SH-SY5Y (cell line): ENCODE data around the gene WWOX.

Source experiments
- GATA2 ChIP-seq: IDR thresholded peaks from 2 replicates; pipeline ENCODE4 v1.6.1; 2011; ENCODE audit warnings: mild to moderate bottlenecking, low read depth, low read length
- GATA3 ChIP-seq: IDR thresholded peaks from 2 replicates; pipeline ENCODE4 v1.6.1; 2011; ENCODE audit warnings: low read depth, mild to moderate bottlenecking, low read length, moderate library complexity

WWOX gene

GRCh38 chr16:79191933-79192332 is 1092.5 kb downstream of the WWOX start:
- TF ChIP-seq GATA2 (no peak), GATA3 (no peak)

GRCh38 chr16:79192904-79193303 is 1093.5 kb downstream of the WWOX start:
- TF ChIP-seq GATA2 (no peak), GATA3 (no peak)

- TF ChIP-seq GATA2 (no peak), GATA3 (no peak)
Observed at GRCh38 chr16:79194291-79194690, 1094.8 kb downstream of the WWOX start.

GRCh38 chr16:79195938-79196337 is 1096.5 kb downstream of the WWOX start:
- no peak for TF ChIP-seq GATA2
- TF ChIP-seq GATA3, result no peak

GRCh38 chr16:79201436-79201835 is 1102.0 kb downstream of the WWOX start:
- no peak for TF ChIP-seq GATA2
- TF ChIP-seq GATA3, result no peak

- TF ChIP-seq GATA3 (no peak), GATA2 (no peak)
Observed at GRCh38 chr16:79202977-79203376, 1103.5 kb downstream of the WWOX start.

GRCh38 chr16:79204486-79204885 is 1105.0 kb downstream of the WWOX start:
- TF ChIP-seq GATA2 (no peak), GATA3 (no peak)

GRCh38 chr16:79206889-79207288 is 1107.4 kb downstream of the WWOX start:
- no peak for TF ChIP-seq GATA3
- TF ChIP-seq GATA2, result no peak

GRCh38 chr16:79209308-79209707 is 1109.9 kb downstream of the WWOX start:
- TF ChIP-seq GATA2, result no peak
- no peak for TF ChIP-seq GATA3

GRCh38 chr16:79210607-79211006 is 1111.2 kb downstream of the WWOX start:
- TF ChIP-seq GATA3 (no peak), GATA2 (no peak)

GRCh38 chr16:79211586-79211985 is 1112.1 kb downstream of the WWOX start:
- TF ChIP-seq GATA3 (no peak), GATA2 (no peak)

- TF ChIP-seq GATA3, result no peak
- TF ChIP-seq GATA2, result no peak
Observed at GRCh38 chr16:79212114-79212791, 1112.8 kb downstream of the WWOX start.

- no peak for TF ChIP-seq GATA3
- TF ChIP-seq GATA2, result no peak
Observed at GRCh38 chr16:79213214-79213613, 1113.8 kb downstream of the WWOX start.

- no peak for TF ChIP-seq GATA2
- TF ChIP-seq GATA3, result no peak
Observed at GRCh38 chr16:79215289-79215688, 1115.8 kb downstream of the WWOX start.

- TF ChIP-seq GATA2, result no peak
- no peak for TF ChIP-seq GATA3
Observed at GRCh38 chr16:79217375-79218011, 1118.0 kb downstream of the WWOX start.
